B cell (primary cell): Measurements from ENCODE around the gene FOXM1. TPM values are rescaled to one million over a fixed set of nuclear protein-coding genes. Genes with fewer than 3 reads are reported as not detected.

ENCODE experiments used
- ATAC-seq: fragments of 200-7000 bp; cut with Tn5 transposase; one replicate; pipeline ENCODE4 v1.10.0; 2021; ENCODE audit warnings: low read depth, mild to moderate bottlenecking, moderate number of reproducible peaks, moderate library complexity
- CTCF ChIA-PET: fragments of 350-600 bp; sonication (Branson Sonifier 250); formaldehyde crosslinking; loops from one replicate; lab custom pipeline; 2021; ENCODE audit warnings: antibody characterized with exemption, inconsistent platforms; lab: Charles Lee
- POLR2A ChIA-PET: fragments of 350-600 bp; sonication (Branson Sonifier 250); formaldehyde crosslinking; loops from one replicate; lab custom pipeline; 2021; ENCODE audit warnings: antibody characterized with exemption; lab: Charles Lee
- DNase-seq: peaks from one replicate; pipeline ENCODE4 v3.0.0; 2013
- H2AFZ ChIP-seq: 2 replicates; pipeline ENCODE4 v1.6.1; 2012; ENCODE audit warnings: mild to moderate bottlenecking, low read depth, low read length; ENCODE audit not compliant: insufficient read depth, poor library complexity, severe bottlenecking
- H3K27ac ChIP-seq, 2 donors: 1 replicate in 1 of 2; 2 replicates in 1 of 2; pipeline ENCODE4 v1.5.1; 2012 to 2013; ENCODE audit warnings: low read length in 2 of 2, mild to moderate bottlenecking in 2 of 2, moderate library complexity in 1 of 2
- H3K27me3 ChIP-seq, 4 experiments: fragments of 200-600 bp in 1 of 4; sonication (generic) in 1 of 4; replicated peaks in 1 of 4; 1 replicate in 2 of 4; 2 replicates in 2 of 4; pipeline versions ENCODE4 v1.6.1 to v1.7.0; 2013 to 2016; ENCODE audit warnings: low read length in 3 of 4, mild to moderate bottlenecking in 2 of 4, mixed read lengths in 1 of 4, moderate library complexity in 1 of 4; ENCODE audit not compliant: insufficient read depth in 4 of 4, control insufficient read depth in 3 of 4; ENCODE audit errors: control extremely low read depth in 1 of 4
- H3K36me3 ChIP-seq, 2 experiments: replicated peaks in 1 of 2; 1 replicate in 1 of 2; 2 replicates in 1 of 2; pipeline versions ENCODE4 v1.6.1 to v1.7.1; 2013; ENCODE audit warnings: low read length in 1 of 2; ENCODE audit not compliant: insufficient read depth in 2 of 2, control insufficient read depth in 1 of 2; ENCODE audit errors: control extremely low read depth in 1 of 2, extremely low read depth in 1 of 2
- H3K4me1 ChIP-seq, 2 donors: fragments of 200-600 bp in 1 of 2; sonication (generic) in 1 of 2; 1 replicate in 1 of 2; 2 replicates in 1 of 2; pipeline versions ENCODE4 v1.5.1 to v1.6.1; 2013 to 2017; ENCODE audit warnings: low read length in 2 of 2; ENCODE audit not compliant: control insufficient read depth in 2 of 2, insufficient read depth in 2 of 2
- H3K4me2 ChIP-seq: replicated peaks from 2 replicates; pipeline ENCODE3; 2012; ENCODE audit warnings: mild to moderate bottlenecking, low read depth, low read length; ENCODE audit not compliant: poor library complexity, severe bottlenecking
- H3K4me3 ChIP-seq, 5 experiments: fragments of 200-600 bp in 1 of 5; sonication (generic) in 1 of 5; 1 replicate in 3 of 5; 2 replicates in 2 of 5; pipeline versions ENCODE4 v1.5.1 to v1.7.0; 2011 to 2016; ENCODE audit warnings: low read length in 4 of 5, mild to moderate bottlenecking in 4 of 5, low read depth in 2 of 5, control low read depth in 1 of 5, moderate library complexity in 1 of 5; ENCODE audit not compliant: insufficient read depth in 1 of 5; ENCODE audit errors: control extremely low read depth in 1 of 5, extremely low read depth in 1 of 5
- H3K79me2 ChIP-seq: fragments of 200-600 bp; sonication (generic); one replicate; pipeline ENCODE4 v1.6.0; 2016; ENCODE audit warnings: low read length; ENCODE audit not compliant: control insufficient read depth, insufficient read depth
- H3K9ac ChIP-seq: fragments of 200-600 bp; sonication (generic); 2 replicates; pipeline ENCODE4 v1.6.1; 2017; ENCODE audit warnings: mild to moderate bottlenecking, low read length, moderate library complexity
- H3K9me3 ChIP-seq, 3 donors: one replicate each; pipeline versions ENCODE4 v1.6.1 to v1.7.1; 2013; ENCODE audit warnings: low read length in 2 of 3; ENCODE audit not compliant: control insufficient read depth in 2 of 3, insufficient read depth in 1 of 3; ENCODE audit errors: control extremely low read depth in 1 of 3
- H4K20me1 ChIP-seq: 2 replicates; pipeline ENCODE4 v1.6.0; 2012; ENCODE audit warnings: mild to moderate bottlenecking, low read length; ENCODE audit not compliant: insufficient read depth, control insufficient read depth, poor library complexity, severe bottlenecking
- H3K27ac Mint-ChIP-seq: one replicate; pipeline ENCODE4 v1.8.0; 2021; ENCODE audit warnings: mixed read lengths
- H3K27me3 Mint-ChIP-seq: one replicate; pipeline ENCODE4 v1.8.0; 2021; ENCODE audit warnings: mixed read lengths
- H3K4me1 Mint-ChIP-seq: one replicate; pipeline ENCODE4 v1.8.0; 2021; ENCODE audit warnings: mixed read lengths
- H3K4me3 Mint-ChIP-seq: one replicate; pipeline ENCODE4 v1.8.0; 2021; ENCODE audit warnings: mixed read lengths
- H3K9me3 Mint-ChIP-seq: one replicate; pipeline ENCODE4 v1.8.0; 2022; ENCODE audit warnings: mixed read lengths; ENCODE audit not compliant: insufficient read depth
- CTCF ChIP-seq: fragments of 200-600 bp; IDR thresholded peaks from one replicate; pipeline ENCODE4 v1.8.0; 2022; ENCODE audit warnings: antibody characterized with exemption, mild to moderate bottlenecking
- EZH2 ChIP-seq: IDR thresholded peaks from 2 replicates; pipeline ENCODE4 v1.6.1; 2012; ENCODE audit warnings: borderline replicate concordance, low read depth, mild to moderate bottlenecking, moderate library complexity, low read length; ENCODE audit not compliant: insufficient read depth, poor library complexity, severe bottlenecking
- WGBS: methylation state at CpG from one replicate; pipeline ENCODE4 v1.1.5; 2013; ENCODE audit warnings: missing lambda C conversion rate; ENCODE audit not compliant: insufficient coverage; 5-methylcytosine and 5-hydroxymethylcytosine counted together
- intact Hi-C: fragments of 100-400 bp; cut with micrococcal nuclease; formaldehyde crosslinking; loops from one replicate; pipeline ENCODE4 v1.10.0; 2022
- polyA plus RNA-seq: library from polyadenylated mRNA; depleted of rRNA; stranded (reverse); fragments of >200 nt; gene quantifications from 2 replicates; pipeline ENCODE4 v1.2.3, GENCODE V29; 2012
- total RNA-seq, 2 donors: library from RNA; stranded (reverse); fragments of 120-200 nt in 1 of 2; gene quantifications; 1 replicate in 1 of 2; 2 replicates in 1 of 2; pipeline versions ENCODE4 v1.2.3 to v1.2.4, GENCODE V29; 2013 to 2022

Gene FOXM1
- total and polyA plus RNA-seq, 2 donors (not counting 1 experiment from before 2014, with no cell fraction given): 0.67 to 0.84 TPM

DNA sequence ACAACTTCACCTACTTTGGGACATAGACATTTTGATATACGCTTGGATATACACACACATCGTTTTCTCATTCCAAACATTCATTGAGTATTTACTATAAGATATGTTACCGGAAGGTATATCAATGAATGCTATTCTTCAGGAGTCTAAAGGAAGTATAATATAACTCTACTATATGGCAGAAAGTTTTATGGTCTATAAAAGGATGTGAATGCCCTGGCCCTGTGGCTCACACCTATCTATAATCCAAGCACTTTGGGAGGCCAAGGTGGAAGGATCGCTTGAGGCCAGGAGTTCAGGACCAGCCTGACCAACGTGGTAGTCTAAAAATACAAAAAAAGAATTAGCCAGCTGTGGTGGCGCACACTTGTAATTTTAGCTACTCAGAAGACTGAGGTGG is 47.7 kb downstream of the FOXM1 start:
- Histone ChIP-seq H4K20me1 (no peaks in the 10 kb centered on the region), H3K4me1 (no peaks in the 10 kb centered on the region), H3K36me3 (peaks cover 0 to 43% of the 10 kb centered on the region in 2 experiments), H3K27ac (no peak overlapping the region), H3K9ac (no peak overlapping the region), H3K4me2 (no peak overlapping the region), H3K9me3 (no peaks in the 10 kb centered on the region), H3K4me3 (no peak overlapping the region), H3K27me3 (no peaks in the 10 kb centered on the region), H3K79me2 (no peaks in the 10 kb centered on the region), H2AFZ (no peak overlapping the region)
- ChIA-PET CTCF (no interaction called here), POLR2A (no interaction called here)
- WGBS: 88% methylated on average over 3 of the region's 6 CpGs
- intact Hi-C loops: no loop called here
- Mint-ChIP-seq H3K9me3 (no peaks in the 10 kb centered on the region), H3K4me1 (no peaks in the 10 kb centered on the region), H3K27me3 (no peaks in the 10 kb centered on the region), H3K27ac (no peak overlapping the region), H3K4me3 (no peak overlapping the region)
- no peak for ATAC-seq
- DNase-seq: no peak
- TF ChIP-seq EZH2 (no peak), CTCF (no peak)

DNA sequence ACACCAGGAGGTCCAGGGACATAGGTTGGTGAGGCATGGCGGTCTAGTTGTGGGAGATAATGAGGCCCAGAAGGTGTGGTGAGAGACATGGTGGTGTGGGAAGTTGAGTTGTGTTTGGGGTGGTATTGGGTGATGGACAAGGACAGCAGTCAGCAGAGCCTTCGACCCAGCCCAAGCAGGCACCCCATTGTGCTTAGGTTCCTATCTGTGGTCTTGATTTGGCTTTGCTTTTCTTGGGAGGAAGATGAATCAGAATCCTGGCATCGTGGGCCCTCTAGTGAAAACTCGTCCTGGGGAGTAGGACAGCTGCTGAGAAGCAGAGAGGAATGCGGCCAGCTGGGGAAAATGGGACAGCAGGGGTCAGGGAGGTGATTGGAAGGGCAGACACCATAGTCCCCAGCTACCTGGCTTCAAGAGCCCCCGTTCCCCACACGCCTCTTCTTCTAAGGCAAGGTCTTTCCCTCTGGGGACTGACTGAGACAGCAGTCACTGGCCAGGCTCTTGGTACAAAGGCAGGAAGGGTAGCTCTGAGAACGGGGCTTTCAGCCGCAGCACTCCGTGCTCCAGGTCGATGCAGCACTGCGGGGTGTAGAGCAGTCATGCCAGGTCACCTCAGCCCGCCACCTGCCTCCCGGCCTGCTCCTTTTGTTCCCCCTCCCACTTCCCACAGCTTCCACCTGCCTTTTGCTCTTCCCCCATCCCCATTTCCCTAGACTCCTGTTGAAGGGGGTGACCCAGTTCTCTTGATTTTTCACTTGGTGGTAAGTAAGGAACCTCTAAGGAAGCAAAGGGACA is 50.1 kb downstream of the FOXM1 start:
- Histone ChIP-seq H3K9ac (no peak overlapping the region), H3K4me3 (no peak overlapping the region), H3K27me3 (no peaks in the 10 kb centered on the region), H4K20me1 (no peaks in the 10 kb centered on the region), H3K4me1 (no peaks in the 10 kb centered on the region), H3K27ac (no peak overlapping the region), H3K9me3 (no peaks in the 10 kb centered on the region), H2AFZ (no peak overlapping the region), H3K79me2 (no peaks in the 10 kb centered on the region), H3K4me2 (no peak overlapping the region), H3K36me3 (peaks cover 0 to 64% of the 10 kb centered on the region in 2 experiments)
- H3K9me3 Mint-ChIP-seq: no peaks in the 10 kb centered on the region
- ATAC-seq: no peak
- H3K4me1 Mint-ChIP-seq: no peaks in the 10 kb centered on the region
- POLR2A ChIA-PET: no interaction called here
- no peak overlapping the region for H3K4me3 Mint-ChIP-seq
- H3K27me3 Mint-ChIP-seq: no peaks in the 10 kb centered on the region
- WGBS: 94% methylated on average over 14 of the region's 14 CpGs
- no peak for DNase-seq
- TF ChIP-seq EZH2: no peak
- TF ChIP-seq CTCF: no peak
- intact Hi-C loops: no loop called here
- no peak overlapping the region for H3K27ac Mint-ChIP-seq
- CTCF ChIA-PET: interaction anchor here (1.8 kb wide), 1 partner anchor 44 kb away, joined by 4 read pairs; no protein-coding TSS in a partner anchor
